Measurements from ENCODE around the gene METRN.
"Not testable (repeated sequence)": the region's sequence is repeated elsewhere in the genome, so short reads cannot be mapped to it uniquely, and the experiment has no call there.

The METRN gene

GRCh38 chr16:682493-683395 lies 32.2 kb upstream of the METRN start:
- Mint-ChIP-seq H3K27me3 (no peaks in the 10 kb centered on the region), H3K27ac (peak overlapping the region; percentile 81), H3K9me3 (no peaks in the 10 kb centered on the region)

GRCh38 chr16:683396-684070 lies 31.4 kb upstream of the METRN start:
- ATAC-seq = no peak
- Mint-ChIP-seq H3K9me3 (no peaks in the 10 kb centered on the region), H3K36me3 (peaks cover 25% of the 10 kb centered on the region), H3K27ac (peak overlapping the region; percentile 81), H3K4me3 (peak overlapping the region; percentile 84), H3K27me3 (no peaks in the 10 kb centered on the region), H3K4me1 (peaks cover 51% of the 10 kb centered on the region)

More at GRCh38 chr16:682493-683395, 32.2 kb upstream of the METRN start:
- Mint-ChIP-seq H3K36me3 (peaks cover 25% of the 10 kb centered on the region), H3K4me3 (peak overlapping the region; percentile 84), H3K4me1 (peaks cover 56% of the 10 kb centered on the region)
- no peak for ATAC-seq

- peak; percentile 86 for ATAC-seq
- peak within 1 kb of the TSS; percentile 81 for H3K27ac Mint-ChIP-seq
- H3K9me3 Mint-ChIP-seq = no peaks in the 10 kb centered on the region
- H3K36me3 Mint-ChIP-seq = peaks cover 25% of the 10 kb centered on the region
- H3K4me3 Mint-ChIP-seq = peak within 1 kb of the TSS; percentile 85
- peaks cover 52% of the 10 kb centered on the region for H3K4me1 Mint-ChIP-seq
- H3K27me3 Mint-ChIP-seq = no peaks in the 10 kb centered on the region
Measured at GRCh38 chr16:684071-684794, 30.7 kb upstream of the METRN start, which contains the start of gene JMJD8. TSS of gene JMJD8 (minus strand) at chr16:684334. CDS start at chr16:684319, 15 bp downstream.

GRCh38 chr16:684961-685696 lies 29.8 kb upstream of the METRN start:
- Mint-ChIP-seq H3K4me1 (peaks cover 51% of the 10 kb centered on the region), H3K27me3 (no peaks in the 10 kb centered on the region), H3K27ac (peak overlapping the region; percentile 81), H3K4me3 (no peak overlapping the region), H3K36me3 (peaks cover 25% of the 10 kb centered on the region), H3K9me3 (no peaks in the 10 kb centered on the region)
- no peak for ATAC-seq

GRCh38 chr16:685967-686366 lies 29.0 kb upstream of the METRN start:
- H3K4me1 Mint-ChIP-seq = peaks cover 58% of the 10 kb centered on the region
- peaks cover 25% of the 10 kb centered on the region for H3K36me3 Mint-ChIP-seq
- peaks cover 2% of the 10 kb centered on the region for H3K9me3 Mint-ChIP-seq
- ATAC-seq = no peak
- no peak overlapping the region for H3K27ac Mint-ChIP-seq
- H3K4me3 Mint-ChIP-seq = peak overlapping the region; percentile 39
- H3K27me3 Mint-ChIP-seq = no peaks in the 10 kb centered on the region

GRCh38 chr16:686459-687260 lies 28.3 kb upstream of the METRN start:
- no peak overlapping the region for H3K4me3 Mint-ChIP-seq
- no peaks in the 10 kb centered on the region for H3K27me3 Mint-ChIP-seq
- H3K9me3 Mint-ChIP-seq = peaks cover 5% of the 10 kb centered on the region
- no peak overlapping the region for H3K27ac Mint-ChIP-seq
- ATAC-seq = no peak
- peaks cover 22% of the 10 kb centered on the region for H3K36me3 Mint-ChIP-seq
- H3K4me1 Mint-ChIP-seq = peaks cover 55% of the 10 kb centered on the region

- H3K4me1 Mint-ChIP-seq = peaks cover 48% of the 10 kb centered on the region
- H3K27ac Mint-ChIP-seq = no peak overlapping the region
- ATAC-seq = no peak
- H3K27me3 Mint-ChIP-seq = no peaks in the 10 kb centered on the region
- peaks cover 14% of the 10 kb centered on the region for H3K36me3 Mint-ChIP-seq
- H3K4me3 Mint-ChIP-seq = no peak overlapping the region
- peaks cover 5% of the 10 kb centered on the region for H3K9me3 Mint-ChIP-seq
Measured at GRCh38 chr16:687499-687898, 27.4 kb upstream of the METRN start.

GRCh38 chr16:689175-689897 lies 25.6 kb upstream of the METRN start:
- H3K27me3 Mint-ChIP-seq = peaks cover 11% of the 10 kb centered on the region
- peaks cover 7% of the 10 kb centered on the region for H3K36me3 Mint-ChIP-seq

GRCh38 chr16:691242-691641 lies 23.7 kb upstream of the METRN start:
- H3K36me3 Mint-ChIP-seq, H3K9me3 Mint-ChIP-seq, ATAC-seq: not testable (repeated sequence)
- Mint-ChIP-seq H3K27ac (peak overlapping the region; percentile 90), H3K4me1 (peaks cover 48% of the 10 kb centered on the region), H3K27me3 (peaks cover 20% of the 10 kb centered on the region), H3K4me3 (peak overlapping the region; percentile 64)

More at GRCh38 chr16:689175-689897, 25.6 kb upstream of the METRN start:
- Mint-ChIP-seq H3K9me3 (peaks cover 5% of the 10 kb centered on the region), H3K4me3 (peak overlapping the region; percentile 89), H3K27ac (peak overlapping the region; percentile 90), H3K4me1 (peaks cover 43% of the 10 kb centered on the region)
- no peak for ATAC-seq

GRCh38 chr16:692356-693108 lies 22.4 kb upstream of the METRN start:
- Mint-ChIP-seq H3K4me3 (no peak overlapping the region), H3K27ac (no peak overlapping the region), H3K4me1 (peaks cover 49% of the 10 kb centered on the region), H3K36me3 (no peaks in the 10 kb centered on the region), H3K9me3 (peaks cover 5% of the 10 kb centered on the region), H3K27me3 (peaks cover 31% of the 10 kb centered on the region)
- no peak for ATAC-seq

GRCh38 chr16:693364-693763 lies 21.6 kb upstream of the METRN start:
- H3K36me3 Mint-ChIP-seq = no peaks in the 10 kb centered on the region
- no peak for ATAC-seq
- H3K27ac Mint-ChIP-seq = no peak overlapping the region

GRCh38 chr16:693766-694165 lies 21.2 kb upstream of the METRN start:
- peaks cover 5% of the 10 kb centered on the region for H3K9me3 Mint-ChIP-seq
- peaks cover 44% of the 10 kb centered on the region for H3K4me1 Mint-ChIP-seq
- no peaks in the 10 kb centered on the region for H3K36me3 Mint-ChIP-seq
- ATAC-seq = peak; percentile 3
- peak overlapping the region; percentile 69 for H3K4me3 Mint-ChIP-seq
- H3K27me3 Mint-ChIP-seq = peaks cover 38% of the 10 kb centered on the region
- H3K27ac Mint-ChIP-seq = no peak overlapping the region

More at GRCh38 chr16:693364-693763, 21.6 kb upstream of the METRN start:
- peak overlapping the region; percentile 69 for H3K4me3 Mint-ChIP-seq
- peaks cover 5% of the 10 kb centered on the region for H3K9me3 Mint-ChIP-seq
- H3K27me3 Mint-ChIP-seq = peaks cover 34% of the 10 kb centered on the region
- peaks cover 48% of the 10 kb centered on the region for H3K4me1 Mint-ChIP-seq
